SU-DHL-6 (cell line): ENCODE results near the gene AGXT.

Source experiments
- H2AFZ ChIP-seq: fragments of 200-600 bp; sonication (generic); 2 replicates; pipeline ENCODE4 v1.6.1; 2014; ENCODE audit warnings: low read depth, mild to moderate bottlenecking, moderate library complexity, mixed read lengths, antibody characterized with exemption, low read length; ENCODE audit not compliant: severe bottlenecking
- H3F3A ChIP-seq: fragments of 200-600 bp; shearing (Covaris generic); 2 replicates; pipeline ENCODE4 v1.6.0; 2016; ENCODE audit warnings: antibody characterized with exemption, mild to moderate bottlenecking; ENCODE audit not compliant: insufficient read depth
- H3K27ac ChIP-seq: fragments of 200-600 bp; sonication (generic); 2 replicates; pipeline ENCODE4 v1.5.1; 2016; ENCODE audit warnings: low read depth, mild to moderate bottlenecking, low read length, moderate library complexity, mixed read lengths
- H3K27me3 ChIP-seq: fragments of 200-600 bp; sonication (generic), shearing (Covaris generic); 2 replicates; pipeline ENCODE4 v1.6.0; 2014; ENCODE audit warnings: mild to moderate bottlenecking, low read length
- H3K36me3 ChIP-seq: fragments of 200-600 bp; sonication (generic); 2 replicates; pipeline ENCODE4 v1.6.1; 2014; ENCODE audit warnings: mild to moderate bottlenecking, low read length, mixed read lengths
- H3K4me2 ChIP-seq: fragments of 300-600, 200-600 bp; shearing (Covaris generic), sonication (generic); 2 replicates; pipeline ENCODE4 v1.6.0; 2014; ENCODE audit warnings: low read length, low read depth, mild to moderate bottlenecking; ENCODE audit not compliant: poor library complexity, severe bottlenecking
- H3K4me3 ChIP-seq: fragments of 200-600 bp; sonication (generic); 2 replicates; pipeline ENCODE4 v1.5.1; 2014; ENCODE audit warnings: antibody characterized with exemption, low read length, mild to moderate bottlenecking, mixed read lengths; ENCODE audit not compliant: insufficient read depth, poor library complexity, severe bottlenecking
- H3K79me2 ChIP-seq: fragments of 200-600 bp; sonication (generic); 2 replicates; pipeline ENCODE4 v1.6.1; 2014; ENCODE audit warnings: mild to moderate bottlenecking, low read length, moderate library complexity; ENCODE audit not compliant: insufficient read depth
- H3K9ac ChIP-seq: fragments of 200-600 bp; sonication (generic); 2 replicates; pipeline ENCODE4 v1.7.0; 2014; ENCODE audit warnings: mild to moderate bottlenecking, low read length
- H3K9me2 ChIP-seq: fragments of 200-600 bp; sonication (generic); replicated peaks from 2 replicates; pipeline ENCODE4 v1.6.1; 2014; ENCODE audit warnings: low read length; ENCODE audit not compliant: insufficient read depth
- H3K9me3 ChIP-seq: fragments of 200-600 bp; sonication (generic); 2 replicates; pipeline ENCODE4 v1.6.1; 2014; ENCODE audit warnings: low read length, mixed read lengths; ENCODE audit not compliant: insufficient read depth
- H4K20me1 ChIP-seq: fragments of 200-600 bp; sonication (generic); 2 replicates; pipeline ENCODE4 v1.6.1; 2014; ENCODE audit warnings: low read depth, mild to moderate bottlenecking, antibody characterized with exemption, low read length, moderate library complexity, mixed read lengths
- CTCF ChIP-seq: fragments of 200-600 bp; sonication (generic); IDR thresholded peaks from one replicate; pipeline ENCODE4 v1.5.1; 2017; ENCODE audit warnings: antibody characterized with exemption, mild to moderate bottlenecking, low read length, moderate library complexity; ENCODE audit not compliant: insufficient read depth, poor library complexity, severe bottlenecking
- EZH2phosphoT487 ChIP-seq: fragments of 200-600 bp; sonication (generic), shearing (Covaris generic); conservative IDR thresholded peaks from 2 replicates; pipeline ENCODE4 v1.6.1; 2018; ENCODE audit warnings: mild to moderate bottlenecking, antibody characterized with exemption, low read length, moderate library complexity, mixed read lengths

The AGXT gene

GRCh38 chr2:240823449-240824336 lies 44.9 kb upstream of the AGXT start:
- H3K79me2 ChIP-seq = no peaks in the 10 kb centered on the region
- no peak for TF ChIP-seq CTCF
- TF ChIP-seq EZH2phosphoT487 = no peak
- H3K27me3 ChIP-seq = no peaks in the 10 kb centered on the region
- no peaks in the 10 kb centered on the region for H3F3A ChIP-seq
- H3K36me3 ChIP-seq = no peaks in the 10 kb centered on the region
- no peaks in the 10 kb centered on the region for H3K9me3 ChIP-seq
- no peak overlapping the region for H2AFZ ChIP-seq
- no peak overlapping the region for H3K9ac ChIP-seq
- no peaks in the 10 kb centered on the region for H4K20me1 ChIP-seq
- H3K4me2 ChIP-seq = no peak overlapping the region
- H3K4me3 ChIP-seq = no peak overlapping the region
- H3K9me2 ChIP-seq = no peaks in the 10 kb centered on the region
- no peak overlapping the region for H3K27ac ChIP-seq

GRCh38 chr2:240825476-240825875 lies 43.1 kb upstream of the AGXT start:
- H3K9ac ChIP-seq = no peak overlapping the region
- no peaks in the 10 kb centered on the region for H3K27me3 ChIP-seq
- no peaks in the 10 kb centered on the region for H4K20me1 ChIP-seq
- no peaks in the 10 kb centered on the region for H3K79me2 ChIP-seq
- no peak overlapping the region for H2AFZ ChIP-seq
- H3K36me3 ChIP-seq = no peaks in the 10 kb centered on the region
- H3K4me3 ChIP-seq = no peak overlapping the region
- no peaks in the 10 kb centered on the region for H3K9me3 ChIP-seq
- TF ChIP-seq CTCF (no peak), EZH2phosphoT487 (no peak)
- no peaks in the 10 kb centered on the region for H3F3A ChIP-seq
- H3K4me2 ChIP-seq = no peak overlapping the region
- no peaks in the 10 kb centered on the region for H3K9me2 ChIP-seq
- H3K27ac ChIP-seq = no peak overlapping the region

GRCh38 chr2:240831594-240832204 lies 36.9 kb upstream of the AGXT start:
- Histone ChIP-seq H4K20me1 (no peaks in the 10 kb centered on the region), H3F3A (no peaks in the 10 kb centered on the region), H3K9ac (no peak overlapping the region), H3K36me3 (no peaks in the 10 kb centered on the region), H3K4me2 (peak overlapping the region; percentile 40), H3K27me3 (no peaks in the 10 kb centered on the region), H3K9me2 (no peaks in the 10 kb centered on the region), H3K79me2 (no peaks in the 10 kb centered on the region), H3K9me3 (no peaks in the 10 kb centered on the region), H2AFZ (peak overlapping the region; percentile 37), H3K4me3 (no peak overlapping the region), H3K27ac (no peak overlapping the region)
- TF ChIP-seq CTCF (no peak), EZH2phosphoT487 (no peak)
